Neural progenitor cell (in vitro differentiated cells): ENCODE measurements around the gene SEMA3D.

Experiments
- EZH2 ChIP-seq: fragments of 200-600 bp; sonication (generic); IDR thresholded peaks from 2 replicates; pipeline ENCODE4 v1.6.1; 2017; ENCODE audit warnings: antibody characterized with exemption, mild to moderate bottlenecking, moderate library complexity
- EZH2phosphoT487 ChIP-seq: fragments of 200-600 bp; sonication (generic); IDR thresholded peaks from 2 replicates; pipeline ENCODE4 v1.6.1; 2017; ENCODE audit warnings: antibody characterized with exemption
- TF ChIP-seq, protein P1 (sequence below): fragments of 200-600 bp; sonication (generic); IDR thresholded peaks from 2 replicates; pipeline ENCODE4 v1.5.1; 2017; ENCODE audit warnings: antibody characterized with exemption, mild to moderate bottlenecking

DNA sequence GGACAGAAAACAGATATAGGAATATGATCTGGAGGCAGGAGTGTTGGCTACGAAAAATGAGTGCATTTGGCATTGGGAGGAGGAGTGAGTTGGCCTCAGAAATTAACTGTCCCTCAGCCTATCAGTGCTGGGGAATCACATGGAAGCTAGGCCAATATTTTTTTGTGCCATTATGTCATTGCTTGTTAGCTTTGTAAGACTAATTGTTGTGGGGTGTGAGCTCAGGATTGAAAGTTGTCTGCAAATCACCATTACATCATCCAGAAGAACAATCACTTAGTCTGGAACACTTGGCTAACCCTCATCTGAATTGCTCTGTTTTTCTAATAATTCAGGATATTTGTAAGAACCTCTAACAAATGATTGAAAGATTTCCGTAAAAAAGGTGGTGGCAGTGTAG, 45.2 kb upstream of the SEMA3D start:
- TF ChIP-seq, protein P1, sequence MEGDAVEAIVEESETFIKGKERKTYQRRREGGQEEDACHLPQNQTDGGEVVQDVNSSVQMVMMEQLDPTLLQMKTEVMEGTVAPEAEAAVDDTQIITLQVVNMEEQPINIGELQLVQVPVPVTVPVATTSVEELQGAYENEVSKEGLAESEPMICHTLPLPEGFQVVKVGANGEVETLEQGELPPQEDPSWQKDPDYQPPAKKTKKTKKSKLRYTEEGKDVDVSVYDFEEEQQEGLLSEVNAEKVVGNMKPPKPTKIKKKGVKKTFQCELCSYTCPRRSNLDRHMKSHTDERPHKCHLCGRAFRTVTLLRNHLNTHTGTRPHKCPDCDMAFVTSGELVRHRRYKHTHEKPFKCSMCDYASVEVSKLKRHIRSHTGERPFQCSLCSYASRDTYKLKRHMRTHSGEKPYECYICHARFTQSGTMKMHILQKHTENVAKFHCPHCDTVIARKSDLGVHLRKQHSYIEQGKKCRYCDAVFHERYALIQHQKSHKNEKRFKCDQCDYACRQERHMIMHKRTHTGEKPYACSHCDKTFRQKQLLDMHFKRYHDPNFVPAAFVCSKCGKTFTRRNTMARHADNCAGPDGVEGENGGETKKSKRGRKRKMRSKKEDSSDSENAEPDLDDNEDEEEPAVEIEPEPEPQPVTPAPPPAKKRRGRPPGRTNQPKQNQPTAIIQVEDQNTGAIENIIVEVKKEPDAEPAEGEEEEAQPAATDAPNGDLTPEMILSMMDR = no peak
- no peak for TF ChIP-seq EZH2
- no peak for TF ChIP-seq EZH2phosphoT487
